ENCODE measurements around the gene SRPK3. TPM values are rescaled to one million over a fixed set of nuclear protein-coding genes. Genes with fewer than 3 reads are reported as not detected.

Gene SRPK3
- total RNA-seq, 3 donors from 2014 or later (not counting 1 experiment from before 2014, with no cell fraction given): not detected

DNA sequence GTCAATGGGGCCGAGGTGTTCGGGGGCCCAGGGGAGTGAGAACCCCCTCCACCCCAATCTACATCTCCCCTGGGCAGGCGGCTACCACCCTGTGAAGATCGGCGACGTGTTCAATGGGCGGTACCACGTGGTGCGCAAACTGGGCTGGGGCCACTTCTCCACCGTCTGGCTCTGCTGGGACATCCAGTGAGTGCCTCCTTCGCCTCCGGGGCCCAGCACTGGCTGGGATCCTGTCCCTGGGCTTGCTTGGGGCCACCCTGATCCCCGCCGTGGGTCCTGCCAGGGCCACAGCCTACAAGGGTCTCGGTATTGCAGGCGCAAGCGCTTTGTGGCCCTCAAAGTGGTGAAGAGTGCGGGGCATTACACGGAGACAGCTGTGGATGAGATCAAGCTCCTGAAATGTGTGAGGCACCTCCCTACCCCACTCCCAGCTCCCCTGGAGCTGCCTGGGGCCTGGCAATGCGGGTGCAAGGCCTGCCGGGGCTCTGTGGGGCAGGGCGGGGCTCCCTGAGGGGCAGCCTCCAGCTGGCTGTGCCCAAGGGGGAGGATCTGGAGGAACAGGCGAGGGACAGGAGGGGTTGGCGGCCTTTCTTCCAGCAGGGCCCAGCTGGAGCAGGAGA lies 697 bp downstream of the SRPK3 start:
- no peak for ATAC-seq
- no peak overlapping the region for H3K27ac Mint-ChIP-seq
- intact Hi-C loops (cut with micrococcal nuclease): no loop called here
- H3K36me3 ChIP-seq (ENCODE audit: control insufficient read depth, insufficient read depth, low read length): peaks cover 6% of the 10 kb centered on the region
- H3K27ac ChIP-seq (ENCODE audit: low read length): no peak overlapping the region
- peaks cover 9% of the 10 kb centered on the region in 2 donors for H3K27me3 Mint-ChIP-seq (ENCODE audit: low read depth in 2 of 2)
- peaks cover 12% of the 10 kb centered on the region for H3K4me1 ChIP-seq (ENCODE audit: control insufficient read depth, insufficient read depth, low read length)
- no peak overlapping the region for H3K4me3 Mint-ChIP-seq
- no peak for TF ChIP-seq CTCF (IDR thresholded peaks at IDR 0.05)
- DNase-seq: no peak
- peaks cover 2% of the 10 kb centered on the region for H3K27me3 ChIP-seq (ENCODE audit: control insufficient read depth, insufficient read depth, low read length)
- H3K9me3 Mint-ChIP-seq: no peaks in the 10 kb centered on the region
- no peaks in the 10 kb centered on the region for H3K9me3 ChIP-seq (ENCODE audit: control insufficient read depth, insufficient read depth, low read length)
- H3K4me1 Mint-ChIP-seq: peaks cover 0 to 9% of the 10 kb centered on the region in 2 donors
- H3K36me3 Mint-ChIP-seq: no peaks in the 10 kb centered on the region
- H3K4me3 ChIP-seq (ENCODE audit: low read length): no peak overlapping the region
- 83% methylated on average over 24 of the region's 24 CpGs for WGBS (ENCODE audit: insufficient coverage)

DNA sequence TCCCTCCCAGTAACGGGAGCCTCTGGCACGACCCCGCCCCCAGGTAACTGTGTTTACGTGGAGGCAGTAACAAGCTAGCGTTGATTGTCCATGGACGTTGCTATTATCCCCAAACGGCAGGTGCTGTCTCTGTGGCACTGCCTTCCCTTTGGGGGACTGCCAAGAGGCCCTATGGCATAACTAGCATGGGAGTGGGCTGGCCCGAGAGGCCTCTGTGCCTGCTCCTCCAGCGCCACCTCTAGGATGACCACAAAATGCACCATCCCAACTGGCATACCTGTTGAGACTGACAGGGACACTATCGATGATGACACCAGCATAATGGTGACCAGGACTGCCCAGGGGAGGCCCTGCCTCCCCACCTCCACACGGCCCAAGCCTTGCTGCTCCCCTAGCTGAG lies 1.5 kb downstream of the SRPK3 start:
- Histone ChIP-seq H3K27me3 (ENCODE audit: control insufficient read depth, insufficient read depth, low read length) (peaks cover 2% of the 10 kb centered on the region), H3K27ac (ENCODE audit: low read length) (no peak overlapping the region), H3K9me3 (ENCODE audit: control insufficient read depth, insufficient read depth, low read length) (no peaks in the 10 kb centered on the region), H3K36me3 (ENCODE audit: control insufficient read depth, insufficient read depth, low read length) (peaks cover 8% of the 10 kb centered on the region), H3K4me3 (ENCODE audit: low read length) (no peak overlapping the region), H3K4me1 (ENCODE audit: control insufficient read depth, insufficient read depth, low read length) (peaks cover 12% of the 10 kb centered on the region)
- Mint-ChIP-seq H3K36me3 (no peaks in the 10 kb centered on the region), H3K27me3 (ENCODE audit: low read depth in 2 of 2) (peaks cover 9% of the 10 kb centered on the region in 2 donors), H3K27ac (no peak overlapping the region), H3K9me3 (no peaks in the 10 kb centered on the region), H3K4me3 (no peak overlapping the region), H3K4me1 (peaks cover 0 to 9% of the 10 kb centered on the region in 2 donors)
- DNase-seq (no peak), ATAC-seq (no peak)
- 84% methylated on average over 11 of the region's 11 CpGs for WGBS (ENCODE audit: insufficient coverage)
- TF ChIP-seq CTCF (IDR thresholded peaks at IDR 0.05): no peak
- intact Hi-C loops (cut with micrococcal nuclease): no loop called here

DNA sequence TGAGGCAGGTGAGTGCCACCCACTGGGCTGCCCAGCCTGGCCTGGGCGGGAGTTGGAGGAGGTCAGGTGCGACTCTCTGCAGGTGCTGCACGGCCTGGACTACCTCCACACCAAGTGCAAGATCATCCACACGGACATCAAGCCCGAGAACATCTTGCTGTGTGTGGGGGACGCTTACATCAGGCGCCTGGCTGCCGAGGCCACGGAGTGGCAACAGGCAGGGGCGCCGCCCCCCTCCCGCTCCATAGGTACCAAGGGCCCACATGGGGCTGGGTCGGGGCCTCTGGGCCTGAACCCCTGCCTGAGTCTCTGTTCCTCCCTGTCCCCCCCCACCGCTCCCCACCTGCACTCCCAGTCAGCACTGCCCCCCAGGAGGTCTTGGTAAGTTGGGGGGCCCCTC lies 2.0 kb downstream of the SRPK3 start:
- Mint-ChIP-seq H3K9me3 (no peaks in the 10 kb centered on the region), H3K4me3 (no peak overlapping the region), H3K27me3 (ENCODE audit: low read depth in 2 of 2) (peaks cover 9% of the 10 kb centered on the region in 2 donors), H3K4me1 (peaks cover 0 to 9% of the 10 kb centered on the region in 2 donors), H3K36me3 (no peaks in the 10 kb centered on the region), H3K27ac (no peak overlapping the region)
- no peak for DNase-seq
- intact Hi-C loops (cut with micrococcal nuclease): no loop called here
- H3K4me1 ChIP-seq (ENCODE audit: control insufficient read depth, insufficient read depth, low read length): peaks cover 12% of the 10 kb centered on the region
- no peak overlapping the region for H3K27ac ChIP-seq (ENCODE audit: low read length)
- H3K9me3 ChIP-seq (ENCODE audit: control insufficient read depth, insufficient read depth, low read length): no peaks in the 10 kb centered on the region
- peaks cover 8% of the 10 kb centered on the region for H3K36me3 ChIP-seq (ENCODE audit: control insufficient read depth, insufficient read depth, low read length)
- 97% methylated on average over 13 of the region's 14 CpGs for WGBS (ENCODE audit: insufficient coverage)
- ATAC-seq: no peak
- TF ChIP-seq CTCF (IDR thresholded peaks at IDR 0.05): no peak
- no peak overlapping the region for H3K4me3 ChIP-seq (ENCODE audit: low read length)
- peaks cover 2% of the 10 kb centered on the region for H3K27me3 ChIP-seq (ENCODE audit: control insufficient read depth, insufficient read depth, low read length)
